HepG2 (cell line): ENCODE results near the gene PLIN4. TPM values are rescaled to one million over a fixed set of nuclear protein-coding genes. Genes with fewer than 3 reads are reported as not detected.
A peak's percentile ranks its signal among the peaks of the same experiment; 100 is the strongest.

Experiments
- CCDC6 ChIP-seq: sonication (generic); formaldehyde crosslinking; IDR thresholded peaks from 2 replicates; pipeline ENCODE4 v1.8.1; 2022; ENCODE audit warnings: mild to moderate bottlenecking, missing genetic modification reagents, moderate library complexity
- CHCHD3 ChIP-seq: sonication (generic); formaldehyde crosslinking; IDR thresholded peaks from 2 replicates; pipeline ENCODE4 v1.8.0; 2022; ENCODE audit warnings: mild to moderate bottlenecking, missing genetic modification reagents, moderate library complexity
- CHD4 ChIP-seq: fragments of 200-600 bp; sonication (generic); IDR thresholded peaks from 2 replicates; pipeline ENCODE4 v1.7.0; 2017; ENCODE audit warnings: mild to moderate bottlenecking, low read length, borderline replicate concordance
- ERF ChIP-seq: IDR thresholded peaks from 2 replicates; pipeline ENCODE4 v1.6.1; 2018; ENCODE audit warnings: missing biosample characterization, missing genetic modification reagents
- FOXK1 ChIP-seq: sonication (generic); formaldehyde crosslinking; IDR thresholded peaks from 2 replicates; pipeline ENCODE4 v1.4.0; 2020; ENCODE audit warnings: low read depth, missing genetic modification reagents, borderline replicate concordance
- KDM2A ChIP-seq: sonication (generic); formaldehyde crosslinking; IDR thresholded peaks from 2 replicates; pipeline ENCODE4 v1.4.0; 2020; ENCODE audit warnings: low read depth, missing genetic modification reagents, borderline replicate concordance
- KLF13 ChIP-seq: sonication (generic); formaldehyde crosslinking; IDR thresholded peaks from 2 replicates; pipeline ENCODE4 v1.4.0; 2020; ENCODE audit warnings: mild to moderate bottlenecking, missing genetic modification reagents
- MTA1 ChIP-seq: sonication (generic); formaldehyde crosslinking; IDR thresholded peaks from 2 replicates; pipeline ENCODE4 v1.4.0; 2020; ENCODE audit warnings: missing genetic modification reagents, mild to moderate bottlenecking, borderline replicate concordance
- NFKB2 ChIP-seq: sonication (generic); formaldehyde crosslinking; IDR thresholded peaks from 2 replicates; pipeline ENCODE4 v1.4.0; 2020; ENCODE audit warnings: missing genetic modification reagents, borderline replicate concordance
- RORA ChIP-seq: sonication (generic); formaldehyde crosslinking; IDR thresholded peaks from 2 replicates; pipeline ENCODE4 v1.5.0; 2020; ENCODE audit warnings: mild to moderate bottlenecking, missing genetic modification reagents, moderate library complexity
- RXRA ChIP-seq: sonication (generic); formaldehyde crosslinking; IDR thresholded peaks from 2 replicates; pipeline ENCODE4 v1.5.1; 2020; ENCODE audit warnings: missing genetic modification reagents
- SIN3A ChIP-seq: IDR thresholded peaks from 2 replicates; pipeline ENCODE4 v1.6.1; 2011; ENCODE audit warnings: low read depth, mild to moderate bottlenecking, control low read depth, low read length, borderline replicate concordance
- SP4 ChIP-seq: sonication (generic); formaldehyde crosslinking; IDR thresholded peaks from 2 replicates; pipeline ENCODE4 v1.8.1; 2023; ENCODE audit warnings: mild to moderate bottlenecking, missing genetic modification reagents
- TFAP4 ChIP-seq: sonication (generic); IDR thresholded peaks from 2 replicates; pipeline ENCODE4 v1.6.1; 2016; ENCODE audit warnings: low read depth, borderline replicate concordance
- TSC22D2 ChIP-seq: sonication (generic); formaldehyde crosslinking; IDR thresholded peaks from 2 replicates; pipeline ENCODE4 v1.5.1; 2020; ENCODE audit warnings: missing genetic modification reagents, mild to moderate bottlenecking, borderline replicate concordance
- ZFAT ChIP-seq: sonication (generic); formaldehyde crosslinking; conservative IDR thresholded peaks from 2 replicates; pipeline ENCODE4 v1.8.1; 2023; ENCODE audit warnings: missing genetic modification reagents, inconsistent platforms
- ZFX ChIP-seq: sonication (generic); formaldehyde crosslinking; IDR thresholded peaks from 2 replicates; pipeline ENCODE4 v1.4.0; 2020; ENCODE audit warnings: mild to moderate bottlenecking, low read depth, missing genetic modification reagents, moderate library complexity
- ZMYM2 ChIP-seq: sonication (generic); formaldehyde crosslinking; IDR thresholded peaks from 2 replicates; pipeline ENCODE4 v1.8.0; 2022; ENCODE audit warnings: mild to moderate bottlenecking, missing genetic modification reagents
- ZMYM4 ChIP-seq: sonication (generic); formaldehyde crosslinking; IDR thresholded peaks from 2 replicates; pipeline ENCODE4 v1.8.1; 2023; ENCODE audit warnings: mild to moderate bottlenecking, missing genetic modification reagents
- ZNF335 ChIP-seq: sonication (generic); formaldehyde crosslinking; IDR thresholded peaks from 2 replicates; pipeline ENCODE4 v1.4.0; 2020; ENCODE audit warnings: missing genetic modification reagents
- ZNF609 ChIP-seq: sonication (generic); formaldehyde crosslinking; IDR thresholded peaks from 2 replicates; pipeline ENCODE4 v1.4.0; 2020; ENCODE audit warnings: mild to moderate bottlenecking, missing genetic modification reagents, borderline replicate concordance
- ZNF780A ChIP-seq: sonication (generic); formaldehyde crosslinking; IDR thresholded peaks from 2 replicates; pipeline ENCODE4 v1.8.0; 2022; ENCODE audit warnings: mild to moderate bottlenecking, missing genetic modification reagents, moderate library complexity
- ZNF850 ChIP-seq: sonication (generic); formaldehyde crosslinking; conservative IDR thresholded peaks from 2 replicates; pipeline ENCODE4 v1.9.0; 2021; ENCODE audit warnings: mild to moderate bottlenecking, missing genetic modification reagents
- polyA plus RNA-seq, 8 experiments: library from polyadenylated mRNA; depleted of rRNA in 3 of 8; stranded (reverse) in 7 of 8; unstranded in 1 of 8; fragments of >200 nt; fragmentation: Illumina TruSeq in 4 of 8; extraction: Trizol in 4 of 8; gene quantifications; 2 replicates each; pipeline versions ENCODE4 v1.2.1 to v1.2.3, GENCODE V29; 2011 to 2016; ENCODE audit warnings: low read depth in 4 of 8, missing spikeins in 1 of 8, mixed read lengths in 1 of 8; ENCODE audit not compliant: insufficient read depth in 1 of 8
- total RNA-seq, 5 experiments: library from RNA; depleted of rRNA; stranded (reverse); fragments of >200 nt; fragmentation: Illumina TruSeq; extraction: Trizol; gene quantifications; 2 replicates each; pipeline ENCODE4 v1.2.3, GENCODE V29; 2016; ENCODE audit warnings: low read depth in 1 of 5

PLIN4 gene
- total and polyA plus RNA-seq, 2 of the 13 experiments (the other 11 are each of a cell fraction or from before 2014, with no cell fraction given) = 1.1 to 1.3 TPM

- TF ChIP-seq ZMYM4 = no peak
- peak; percentile 39; the same call in 1 of the 2 replicates for TF ChIP-seq SIN3A
- TF ChIP-seq RORA (CRISPR knock-in tag) = no peak
- no peak for TF ChIP-seq ZNF780A (CRISPR knock-in tag)
- TF ChIP-seq ERF (CRISPR knock-in tag) = no peak
- TF ChIP-seq CCDC6 = no peak
- no peak for TF ChIP-seq TFAP4
- TF ChIP-seq RXRA (CRISPR knock-in tag) = peak; percentile 50
- no peak for TF ChIP-seq ZNF335 (CRISPR knock-in tag)
- no peak for TF ChIP-seq ZFAT
- no peak for TF ChIP-seq ZMYM2 (CRISPR knock-in tag)
- TF ChIP-seq TSC22D2 (CRISPR knock-in tag) = no peak
- TF ChIP-seq NFKB2 (CRISPR knock-in tag) = peak; percentile 26; the same call in 1 of the 2 replicates
- TF ChIP-seq ZNF850 (CRISPR knock-in tag) = no peak
- no peak for TF ChIP-seq FOXK1 (CRISPR knock-in tag)
- no peak for TF ChIP-seq CHCHD3 (CRISPR knock-in tag)
- TF ChIP-seq MTA1 (CRISPR knock-in tag) = no peak
- no peak for TF ChIP-seq KLF13 (CRISPR knock-in tag)
- TF ChIP-seq ZFX (CRISPR knock-in tag) = peak; percentile 50
- no peak for TF ChIP-seq CHD4
- TF ChIP-seq SP4 (CRISPR knock-in tag) = 0 out of 2 replicates have a peak, but pooled peaks have one; percentile 3
- TF ChIP-seq KDM2A (CRISPR knock-in tag) = 0 out of 2 replicates have a peak, but pooled peaks have one; percentile 15
- TF ChIP-seq ZNF609 (CRISPR knock-in tag) = peak; percentile 42; the same call in 1 of the 2 replicates
Measured at GRCh38 chr19:4456843-4457653, 61.2 kb downstream of the PLIN4 start (continued).
